Activated naive CD8-positive, alpha-beta T cell treated with anti-CD3 and anti-CD28 coated beads, Interleukin-2, amount 50 U/mL, for 24 hours (primary cell): ENCODE data around the gene TUBB1.

Experiments used
- ATAC-seq: fragments of 150-1000 bp; cut with Tn5 transposase; one replicate; pipeline ENCODE4 v1.10.0; 2021
- DNase-seq: peaks from one replicate; pipeline ENCODE4 v3.0.0; 2021
- H3K27ac Mint-ChIP-seq: one replicate; pipeline ENCODE4 v1.8.0; 2021; ENCODE audit warnings: mild to moderate bottlenecking, mixed read lengths
- H3K27me3 Mint-ChIP-seq: one replicate; pipeline ENCODE4 v1.8.0; 2021; ENCODE audit warnings: mixed read lengths
- H3K36me3 Mint-ChIP-seq: one replicate; pipeline ENCODE4 v1.8.0; 2021; ENCODE audit warnings: low read depth, mixed read lengths
- H3K4me1 Mint-ChIP-seq: one replicate; pipeline ENCODE4 v1.8.0; 2021; ENCODE audit warnings: mixed read lengths
- H3K4me3 Mint-ChIP-seq: one replicate; pipeline ENCODE4 v1.8.0; 2021; ENCODE audit warnings: mild to moderate bottlenecking, moderate library complexity, mixed read lengths
- H3K9me3 Mint-ChIP-seq: one replicate; pipeline ENCODE4 v1.8.0; 2021; ENCODE audit warnings: mixed read lengths

Gene TUBB1

GRCh38 chr20:58984691-58985090 lies 34.5 kb upstream of the TUBB1 start:
- H3K4me1 Mint-ChIP-seq: peaks cover 37% of the 10 kb centered on the region
- ATAC-seq: no peak
- H3K4me3 Mint-ChIP-seq: no peak overlapping the region
- H3K36me3 Mint-ChIP-seq: peaks cover 49% of the 10 kb centered on the region
- no peaks in the 10 kb centered on the region for H3K27me3 Mint-ChIP-seq
- DNase-seq: no peak
- H3K27ac Mint-ChIP-seq: peak overlapping the region; percentile 24
- no peaks in the 10 kb centered on the region for H3K9me3 Mint-ChIP-seq

GRCh38 chr20:58985656-58986055 lies 33.6 kb upstream of the TUBB1 start:
- H3K4me1 Mint-ChIP-seq: peaks cover 37% of the 10 kb centered on the region
- DNase-seq (no peak), ATAC-seq (no peak)
- H3K4me3 Mint-ChIP-seq: no peak overlapping the region
- no peaks in the 10 kb centered on the region for H3K9me3 Mint-ChIP-seq
- H3K27ac Mint-ChIP-seq: peak overlapping the region; percentile 42
- no peaks in the 10 kb centered on the region for H3K27me3 Mint-ChIP-seq
- H3K36me3 Mint-ChIP-seq: peaks cover 54% of the 10 kb centered on the region

- Mint-ChIP-seq H3K27ac (no peak overlapping the region), H3K27me3 (no peaks in the 10 kb centered on the region), H3K9me3 (no peaks in the 10 kb centered on the region), H3K4me1 (peaks cover 37% of the 10 kb centered on the region), H3K36me3 (peaks cover 59% of the 10 kb centered on the region), H3K4me3 (no peak overlapping the region)
- no peak for DNase-seq
- ATAC-seq: no peak
Measured at GRCh38 chr20:58986286-58986967, 32.8 kb upstream of the TUBB1 start.

- no peak for ATAC-seq
- no peak for DNase-seq
- Mint-ChIP-seq H3K36me3 (peaks cover 65% of the 10 kb centered on the region), H3K4me3 (no peak overlapping the region), H3K27ac (no peak overlapping the region), H3K9me3 (no peaks in the 10 kb centered on the region), H3K27me3 (no peaks in the 10 kb centered on the region), H3K4me1 (peaks cover 33% of the 10 kb centered on the region)
Measured at GRCh38 chr20:58986968-58987517, 32.2 kb upstream of the TUBB1 start.

- Mint-ChIP-seq H3K9me3 (no peaks in the 10 kb centered on the region), H3K27me3 (no peaks in the 10 kb centered on the region), H3K4me3 (no peak overlapping the region), H3K4me1 (peaks cover 25% of the 10 kb centered on the region), H3K27ac (no peak overlapping the region), H3K36me3 (peaks cover 66% of the 10 kb centered on the region)
- ATAC-seq (no peak), DNase-seq (no peak)
Measured at GRCh38 chr20:58987790-58988564, 31.3 kb upstream of the TUBB1 start.

- Mint-ChIP-seq H3K4me1 (peaks cover 21% of the 10 kb centered on the region), H3K27me3 (no peaks in the 10 kb centered on the region), H3K4me3 (no peak overlapping the region), H3K27ac (peak overlapping the region; percentile 13), H3K36me3 (peaks cover 68% of the 10 kb centered on the region), H3K9me3 (no peaks in the 10 kb centered on the region)
- ATAC-seq (no peak), DNase-seq (no peak)
Measured at GRCh38 chr20:58988565-58988882, 30.7 kb upstream of the TUBB1 start.

- Mint-ChIP-seq H3K4me1 (peaks cover 15% of the 10 kb centered on the region), H3K4me3 (no peak overlapping the region), H3K27me3 (no peaks in the 10 kb centered on the region), H3K36me3 (peaks cover 66% of the 10 kb centered on the region), H3K9me3 (no peaks in the 10 kb centered on the region), H3K27ac (no peak overlapping the region)
- no peak for ATAC-seq
- no peak for DNase-seq
Measured at GRCh38 chr20:58989196-58989595, 30.0 kb upstream of the TUBB1 start.

- H3K4me3 Mint-ChIP-seq: no peak overlapping the region
- no peak for DNase-seq
- no peak overlapping the region for H3K27ac Mint-ChIP-seq
- H3K27me3 Mint-ChIP-seq: no peaks in the 10 kb centered on the region
- H3K36me3 Mint-ChIP-seq: peaks cover 75% of the 10 kb centered on the region
- H3K9me3 Mint-ChIP-seq: no peaks in the 10 kb centered on the region
- H3K4me1 Mint-ChIP-seq: peaks cover 7% of the 10 kb centered on the region
- ATAC-seq: no peak
Measured at GRCh38 chr20:58990651-58991445, 28.4 kb upstream of the TUBB1 start.

- DNase-seq: no peak
- Mint-ChIP-seq H3K36me3 (peaks cover 77% of the 10 kb centered on the region), H3K27me3 (no peaks in the 10 kb centered on the region), H3K27ac (no peak overlapping the region), H3K4me3 (no peak overlapping the region), H3K4me1 (peaks cover 2% of the 10 kb centered on the region), H3K9me3 (no peaks in the 10 kb centered on the region)
- no peak for ATAC-seq
Measured at GRCh38 chr20:58991715-58992114, 27.5 kb upstream of the TUBB1 start.

GRCh38 chr20:58992911-58993310 lies 26.3 kb upstream of the TUBB1 start:
- Mint-ChIP-seq H3K36me3 (peaks cover 75% of the 10 kb centered on the region), H3K9me3 (no peaks in the 10 kb centered on the region), H3K27ac (no peak overlapping the region), H3K27me3 (no peaks in the 10 kb centered on the region), H3K4me1 (no peaks in the 10 kb centered on the region), H3K4me3 (no peak overlapping the region)
- DNase-seq (no peak), ATAC-seq (no peak)

- no peak overlapping the region for H3K27ac Mint-ChIP-seq
- no peak for DNase-seq
- no peaks in the 10 kb centered on the region for H3K27me3 Mint-ChIP-seq
- no peaks in the 10 kb centered on the region for H3K4me1 Mint-ChIP-seq
- peaks cover 72% of the 10 kb centered on the region for H3K36me3 Mint-ChIP-seq
- no peaks in the 10 kb centered on the region for H3K9me3 Mint-ChIP-seq
- ATAC-seq: no peak
- no peak overlapping the region for H3K4me3 Mint-ChIP-seq
Measured at GRCh38 chr20:58993332-58994248, 25.6 kb upstream of the TUBB1 start.

- DNase-seq (no peak), ATAC-seq (no peak)
- no peaks in the 10 kb centered on the region for H3K27me3 Mint-ChIP-seq
- H3K9me3 Mint-ChIP-seq: no peaks in the 10 kb centered on the region
- peak overlapping the region; percentile 27 for H3K27ac Mint-ChIP-seq
- peaks cover 62% of the 10 kb centered on the region for H3K36me3 Mint-ChIP-seq
- no peaks in the 10 kb centered on the region for H3K4me1 Mint-ChIP-seq
- H3K4me3 Mint-ChIP-seq: no peak overlapping the region
Measured at GRCh38 chr20:58994390-58995159, 24.7 kb upstream of the TUBB1 start.

- DNase-seq (no peak), ATAC-seq (no peak)
- Mint-ChIP-seq H3K4me1 (no peaks in the 10 kb centered on the region), H3K4me3 (no peak overlapping the region), H3K36me3 (peaks cover 57% of the 10 kb centered on the region), H3K27ac (peak overlapping the region; percentile 7), H3K27me3 (no peaks in the 10 kb centered on the region), H3K9me3 (no peaks in the 10 kb centered on the region)
Measured at GRCh38 chr20:58995461-58996225, 23.6 kb upstream of the TUBB1 start.
